ENCODE measurements around the gene SEMA3C. TPM values are rescaled to one million over a fixed set of nuclear protein-coding genes. Genes with fewer than 3 reads are reported as not detected.

The SEMA3C gene
- total RNA-seq, 2 experiments from 2014 or later, result not detected

DNA sequence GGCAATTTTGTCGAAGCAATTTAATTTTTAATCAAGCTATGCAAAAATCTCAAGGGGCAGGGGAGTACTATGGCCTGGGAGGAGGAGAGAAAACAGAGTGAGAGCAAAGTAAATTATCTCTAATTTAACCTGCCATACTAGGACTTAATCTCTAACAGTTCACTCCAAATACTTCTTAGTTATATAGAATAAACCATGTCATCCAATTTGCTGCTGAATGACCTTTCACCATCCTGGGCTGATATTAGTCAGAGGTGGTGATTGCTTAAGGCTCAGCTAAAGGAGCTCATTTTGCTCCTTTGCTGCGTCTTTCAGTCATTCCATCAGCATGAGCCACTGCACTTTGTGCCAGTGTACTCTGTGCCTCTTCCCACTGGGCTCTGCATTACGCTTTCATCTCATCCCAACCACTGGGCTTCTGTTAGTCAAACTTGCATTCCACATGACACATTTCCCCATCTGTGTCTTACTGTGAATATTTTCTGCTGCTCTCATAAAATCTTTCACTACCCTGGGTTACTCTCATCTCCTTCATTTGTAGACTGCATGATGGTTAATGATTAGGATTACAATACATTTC lies 196.1 kb downstream of the SEMA3C start:
- CTCF ChIA-PET, result no interaction called here
- H3K27me3 Mint-ChIP-seq, result no peaks in the 10 kb centered on the region
- peaks cover 2% of the 10 kb centered on the region for H3K9me3 Mint-ChIP-seq (ENCODE audit: low read depth)
- H3K36me3 Mint-ChIP-seq, result no peaks in the 10 kb centered on the region
- H3K27ac Mint-ChIP-seq, result no peak overlapping the region
- no peaks in the 10 kb centered on the region for H3K4me1 Mint-ChIP-seq
- ATAC-seq (no peak), DNase-seq (no peak)
- no peak overlapping the region for H3K4me3 Mint-ChIP-seq

DNA sequence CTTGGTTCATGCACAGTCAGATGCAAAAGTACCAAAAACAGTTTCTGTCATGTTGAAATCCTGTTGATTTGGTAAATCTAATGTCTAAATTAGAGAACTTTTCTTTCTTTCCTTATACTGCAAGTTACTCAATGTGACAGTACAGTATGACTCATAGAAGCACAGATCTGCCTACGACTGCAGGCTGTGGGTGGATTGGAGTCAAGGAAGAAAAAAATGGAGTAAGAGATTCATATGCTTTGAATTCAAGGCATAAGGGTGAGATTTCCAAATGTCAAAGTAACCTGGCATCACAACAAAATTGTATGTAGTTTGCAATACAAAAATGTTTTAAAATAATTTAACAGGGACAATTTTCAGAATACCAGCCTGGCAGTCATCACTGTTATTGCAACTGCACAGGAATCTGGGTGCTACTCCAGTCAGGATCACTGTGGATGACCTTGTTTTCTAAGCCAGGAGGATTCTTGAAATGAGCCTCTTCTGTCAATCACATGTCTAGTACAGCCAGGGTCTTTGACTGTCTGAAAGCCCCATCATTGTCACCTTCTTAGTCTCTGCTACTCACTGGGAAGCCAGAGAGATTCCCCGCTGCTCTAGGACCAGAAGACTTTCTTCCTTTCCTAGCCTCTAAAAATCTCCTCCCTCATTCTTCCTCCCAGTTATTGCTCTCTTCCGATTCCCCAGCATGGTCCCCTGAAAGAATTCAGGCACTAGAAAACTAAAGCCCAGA lies 196.8 kb downstream of the SEMA3C start:
- CTCF ChIA-PET, result no interaction called here
- H3K9me3 Mint-ChIP-seq (ENCODE audit: low read depth), result peaks cover 2% of the 10 kb centered on the region
- H3K27me3 Mint-ChIP-seq, result no peaks in the 10 kb centered on the region
- no peak overlapping the region for H3K4me3 Mint-ChIP-seq
- no peak for ATAC-seq
- H3K36me3 Mint-ChIP-seq, result no peaks in the 10 kb centered on the region
- no peak overlapping the region for H3K27ac Mint-ChIP-seq
- H3K4me1 Mint-ChIP-seq, result no peaks in the 10 kb centered on the region
- DNase-seq, result no peak

DNA sequence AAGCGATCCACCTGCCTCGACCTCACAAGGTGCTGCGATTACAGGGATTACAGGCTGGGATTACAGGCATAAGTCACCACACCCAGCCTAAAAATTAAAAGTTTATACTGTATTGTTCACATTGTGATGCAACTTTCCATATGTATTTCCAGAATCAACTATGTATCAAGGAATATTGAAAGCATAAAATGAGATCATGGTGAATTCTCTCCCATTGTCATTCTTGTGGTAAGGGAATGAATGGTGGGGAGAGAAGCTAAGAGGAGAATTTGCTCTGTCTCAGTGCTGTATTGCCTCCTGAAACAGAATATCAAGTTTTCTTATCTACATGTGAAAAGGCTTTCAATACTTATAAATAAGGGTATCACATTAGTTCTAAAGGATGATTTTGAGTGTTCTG lies 198.7 kb downstream of the SEMA3C start:
- Mint-ChIP-seq H3K27me3 (no peaks in the 10 kb centered on the region), H3K4me1 (no peaks in the 10 kb centered on the region), H3K9me3 (ENCODE audit: low read depth) (peaks cover 2% of the 10 kb centered on the region), H3K27ac (no peak overlapping the region), H3K4me3 (no peak overlapping the region), H3K36me3 (no peaks in the 10 kb centered on the region)
- CTCF ChIA-PET, result no interaction called here
- no peak for ATAC-seq
- no peak for DNase-seq

DNA sequence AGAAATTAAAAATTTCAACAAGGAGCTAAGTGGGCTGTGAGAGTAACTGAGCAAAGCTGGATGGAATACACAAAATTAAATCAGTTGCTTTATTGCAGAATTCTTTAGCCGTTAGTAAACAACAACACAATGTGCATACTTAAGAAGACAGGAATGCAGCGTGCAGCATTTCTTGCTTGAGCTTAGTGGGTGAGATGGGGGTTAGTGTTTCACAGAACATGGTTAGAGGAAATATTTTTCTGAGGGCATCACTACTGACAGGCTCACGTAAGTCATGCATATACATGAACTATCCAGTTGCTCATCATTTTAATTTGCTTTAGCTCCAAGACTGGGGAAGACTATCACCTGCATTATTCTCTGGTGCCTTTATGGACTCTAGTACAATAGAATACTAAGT lies 199.6 kb downstream of the SEMA3C start:
- Mint-ChIP-seq H3K4me1 (no peaks in the 10 kb centered on the region), H3K4me3 (no peak overlapping the region), H3K27me3 (no peaks in the 10 kb centered on the region), H3K36me3 (no peaks in the 10 kb centered on the region), H3K9me3 (ENCODE audit: low read depth) (peaks cover 2% of the 10 kb centered on the region), H3K27ac (no peak overlapping the region)
- DNase-seq (no peak), ATAC-seq (no peak)
- CTCF ChIA-PET, result no interaction called here

DNA sequence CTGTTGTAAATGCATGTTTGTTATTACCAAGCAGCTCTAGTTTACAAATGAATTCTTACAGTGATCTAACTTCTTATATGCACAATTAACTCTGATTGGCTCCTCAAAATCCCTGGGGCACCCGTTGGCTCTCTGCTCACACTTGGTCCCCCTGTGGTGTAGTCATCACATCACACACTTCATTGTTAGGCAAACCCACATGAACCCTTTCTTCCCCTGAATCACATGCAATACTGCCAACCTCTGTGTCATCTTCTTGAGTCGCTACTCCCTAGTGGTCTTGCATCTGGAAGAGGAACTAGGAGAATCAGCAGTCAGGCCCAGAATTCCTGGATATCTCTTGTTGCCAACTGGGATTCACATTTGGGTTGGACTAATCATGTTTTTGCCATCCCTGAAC lies 207.3 kb downstream of the SEMA3C start:
- DNase-seq (no peak), ATAC-seq (no peak)
- H3K27me3 Mint-ChIP-seq, result no peaks in the 10 kb centered on the region
- no peak overlapping the region for H3K27ac Mint-ChIP-seq
- no peak overlapping the region for H3K4me3 Mint-ChIP-seq
- H3K4me1 Mint-ChIP-seq, result no peaks in the 10 kb centered on the region
- peaks cover 3% of the 10 kb centered on the region for H3K9me3 Mint-ChIP-seq (ENCODE audit: low read depth)
- no peaks in the 10 kb centered on the region for H3K36me3 Mint-ChIP-seq
- CTCF ChIA-PET, result no interaction called here

DNA sequence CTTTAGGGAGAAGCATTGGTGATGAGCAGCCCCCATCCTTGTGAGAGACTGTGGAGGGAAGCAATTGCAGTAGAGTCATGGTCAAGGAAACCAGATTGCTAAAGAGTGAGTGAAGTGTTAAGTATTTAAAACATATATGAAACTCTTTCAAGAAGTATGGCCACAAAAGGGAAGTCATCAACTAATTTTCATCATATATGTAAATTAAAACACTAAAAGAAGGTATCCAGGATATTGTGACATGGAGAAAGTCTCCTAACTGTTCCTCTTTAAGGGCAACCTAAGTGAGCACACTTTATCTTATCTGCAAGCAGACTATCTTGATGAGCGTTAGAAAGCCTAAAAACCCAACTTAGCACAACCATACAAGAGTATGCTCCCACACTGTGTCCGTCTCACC lies 210.7 kb downstream of the SEMA3C start:
- ATAC-seq (no peak), DNase-seq (no peak)
- CTCF ChIA-PET, result no interaction called here
- H3K27me3 Mint-ChIP-seq, result no peaks in the 10 kb centered on the region
- no peak overlapping the region for H3K27ac Mint-ChIP-seq
- no peak overlapping the region for H3K4me3 Mint-ChIP-seq
- H3K9me3 Mint-ChIP-seq (ENCODE audit: low read depth), result peaks cover 6% of the 10 kb centered on the region
- no peaks in the 10 kb centered on the region for H3K36me3 Mint-ChIP-seq
- no peaks in the 10 kb centered on the region for H3K4me1 Mint-ChIP-seq

DNA sequence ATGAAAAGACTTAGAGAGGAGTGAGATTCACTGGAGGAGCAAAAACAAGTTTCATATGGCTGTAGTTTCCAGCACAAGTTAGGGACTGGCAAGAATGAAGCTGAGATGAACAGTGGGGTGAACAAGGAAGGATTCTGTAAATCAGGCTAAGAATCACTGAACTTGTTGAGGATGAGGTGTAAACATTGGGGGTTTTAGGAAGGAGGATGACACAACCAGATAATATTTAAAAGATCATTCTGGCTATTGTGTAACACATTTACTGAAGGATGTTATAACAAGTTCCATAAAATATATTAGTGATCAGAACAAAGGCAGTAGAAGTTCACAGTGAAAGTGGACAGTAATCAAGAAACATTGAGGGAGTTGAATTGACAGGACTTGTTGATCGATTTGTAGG lies 211.5 kb downstream of the SEMA3C start:
- Mint-ChIP-seq H3K36me3 (no peaks in the 10 kb centered on the region), H3K27ac (no peak overlapping the region), H3K4me3 (no peak overlapping the region), H3K9me3 (ENCODE audit: low read depth) (peaks cover 6% of the 10 kb centered on the region), H3K27me3 (no peaks in the 10 kb centered on the region), H3K4me1 (no peaks in the 10 kb centered on the region)
- DNase-seq (no peak), ATAC-seq (no peak)
- CTCF ChIA-PET, result no interaction called here

DNA sequence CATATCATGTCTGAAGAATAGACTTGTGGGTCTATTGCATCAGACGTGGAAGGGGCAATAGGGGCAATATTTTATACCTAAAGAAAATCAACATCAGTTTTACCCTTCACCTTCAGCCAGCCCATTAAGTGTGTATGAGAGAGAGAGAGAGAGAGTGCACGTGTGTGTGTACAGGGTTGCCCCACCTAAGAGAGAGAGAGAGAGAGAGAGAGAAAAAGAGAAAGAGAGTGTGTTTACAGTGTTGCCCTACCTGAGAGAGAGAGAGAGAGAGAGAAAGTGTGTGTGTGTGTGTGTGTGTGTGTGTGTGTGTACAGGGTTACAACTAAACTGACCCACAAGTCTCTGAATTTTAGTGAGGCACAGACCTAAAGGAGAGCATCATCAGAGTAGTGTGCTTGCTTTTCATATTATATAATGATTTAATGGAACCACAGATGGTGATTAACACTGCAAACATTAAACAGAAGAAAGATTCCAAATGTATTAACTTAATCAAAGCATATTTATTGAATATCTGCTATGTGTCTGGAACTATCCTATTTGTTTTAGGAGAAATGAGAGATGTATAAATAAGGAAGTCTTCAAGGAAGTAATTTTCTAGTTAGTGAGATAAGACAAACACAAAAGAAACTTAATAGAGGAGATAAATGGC lies 213.6 kb downstream of the SEMA3C start:
- no peaks in the 10 kb centered on the region for H3K4me1 Mint-ChIP-seq
- ATAC-seq (no peak), DNase-seq (no peak)
- no peaks in the 10 kb centered on the region for H3K27me3 Mint-ChIP-seq
- H3K36me3 Mint-ChIP-seq, result no peaks in the 10 kb centered on the region
- CTCF ChIA-PET, result no interaction called here
- peaks cover 3% of the 10 kb centered on the region for H3K9me3 Mint-ChIP-seq (ENCODE audit: low read depth)
- H3K4me3 Mint-ChIP-seq, result no peak overlapping the region
- no peak overlapping the region for H3K27ac Mint-ChIP-seq

DNA sequence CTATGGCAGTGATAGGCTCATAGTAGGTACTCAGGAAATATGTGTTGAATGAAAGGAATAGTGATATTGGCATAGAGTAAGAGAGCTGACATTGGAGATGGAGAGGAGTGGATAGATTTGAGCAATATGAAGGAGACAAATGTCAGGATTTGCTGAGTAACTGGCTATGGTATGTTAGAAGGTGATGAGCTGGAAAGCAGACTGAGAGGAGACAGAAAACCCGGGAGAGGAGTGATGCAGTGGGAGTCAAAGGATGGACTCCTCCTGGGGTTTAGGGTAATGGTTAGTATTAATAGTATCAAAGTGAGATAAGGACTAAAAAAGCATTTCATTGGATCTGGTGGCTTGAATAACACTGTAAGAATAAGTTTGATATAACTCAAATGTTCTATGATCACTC lies 215.6 kb downstream of the SEMA3C start:
- ATAC-seq, result no peak
- CTCF ChIA-PET, result no interaction called here
- Mint-ChIP-seq H3K4me3 (no peak overlapping the region), H3K27ac (no peak overlapping the region), H3K9me3 (ENCODE audit: low read depth) (peaks cover 3% of the 10 kb centered on the region), H3K36me3 (no peaks in the 10 kb centered on the region), H3K4me1 (no peaks in the 10 kb centered on the region), H3K27me3 (no peaks in the 10 kb centered on the region)
- DNase-seq, result no peak

DNA sequence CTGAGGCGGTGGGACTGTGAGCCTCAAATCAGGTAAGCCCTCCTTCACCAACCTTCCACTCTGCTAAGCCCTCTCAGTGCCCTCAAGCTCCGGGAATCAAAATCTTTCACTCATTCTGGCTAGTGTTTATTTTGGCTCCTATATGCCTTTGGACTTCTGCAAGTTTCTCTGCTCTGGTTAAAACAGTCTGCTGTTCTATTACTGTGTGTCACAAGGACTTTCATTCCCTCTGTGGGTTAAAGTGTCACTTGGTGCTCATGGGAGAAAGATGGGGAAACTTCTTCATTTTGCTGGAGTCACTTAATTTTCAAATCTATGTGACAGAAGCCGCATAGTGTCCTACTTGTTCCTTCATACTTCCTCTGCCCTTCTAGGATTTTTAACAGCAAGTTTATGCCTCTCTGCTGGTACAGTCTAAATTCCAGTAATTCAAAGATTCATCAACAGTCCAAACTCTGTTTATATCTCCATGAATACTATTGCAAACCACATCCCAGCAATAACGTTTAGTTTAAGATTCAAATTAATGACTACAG lies 219.1 kb downstream of the SEMA3C start:
- no peak overlapping the region for H3K4me3 Mint-ChIP-seq
- DNase-seq (no peak), ATAC-seq (no peak)

DNA sequence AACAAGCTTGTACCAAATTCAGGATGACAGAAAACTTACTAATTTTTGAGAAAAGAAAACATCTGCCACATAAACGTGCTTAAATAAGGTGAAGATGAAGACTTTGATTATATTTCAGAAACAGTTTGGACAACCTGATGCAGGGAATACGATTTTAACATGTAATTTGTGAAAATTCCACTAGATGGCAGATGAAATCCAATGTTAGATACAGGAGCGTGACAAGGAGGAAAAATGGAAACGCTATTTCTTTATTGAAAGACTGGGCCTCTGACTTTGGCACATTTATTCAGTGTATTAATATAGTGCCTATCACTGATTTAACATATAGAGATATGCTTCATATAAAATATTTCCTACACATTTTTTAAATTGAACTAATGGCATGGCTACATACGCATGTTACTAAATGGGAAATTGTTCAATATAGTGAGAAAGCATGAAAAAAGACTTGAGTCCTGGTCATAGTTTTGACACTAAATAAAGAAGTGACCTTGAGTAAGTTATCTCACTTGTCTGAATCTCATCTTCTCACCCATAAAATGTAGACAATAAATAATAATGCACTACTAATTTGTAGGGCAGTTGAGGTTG lies 219.7 kb downstream of the SEMA3C start:
- no peaks in the 10 kb centered on the region for H3K36me3 Mint-ChIP-seq
- no peaks in the 10 kb centered on the region for H3K27me3 Mint-ChIP-seq
- DNase-seq (no peak), ATAC-seq (no peak)
- no peak overlapping the region for H3K27ac Mint-ChIP-seq
- peaks cover under 1% of the 10 kb centered on the region for H3K9me3 Mint-ChIP-seq (ENCODE audit: low read depth)
- CTCF ChIA-PET, result no interaction called here
- no peaks in the 10 kb centered on the region for H3K4me1 Mint-ChIP-seq
- H3K4me3 Mint-ChIP-seq, result no peak overlapping the region

More for the DNA sequence above, 219.1 kb downstream of the SEMA3C start:
- no peaks in the 10 kb centered on the region for H3K36me3 Mint-ChIP-seq
- H3K27ac Mint-ChIP-seq, result no peak overlapping the region
- CTCF ChIA-PET, result no interaction called here
- no peaks in the 10 kb centered on the region for H3K4me1 Mint-ChIP-seq
- H3K27me3 Mint-ChIP-seq, result no peaks in the 10 kb centered on the region
- no peaks in the 10 kb centered on the region for H3K9me3 Mint-ChIP-seq (ENCODE audit: low read depth)
